Heart left ventricle (tissue), 13 donors: Measurements from ENCODE around the gene CIB1.

Source experiments
- CTCF ChIP-seq, 12 donors: fragments of 200-600 bp; sonication (generic) in 4 of 12; IDR thresholded peaks; one replicate each; pipeline versions ENCODE4 v1.5.0 to v1.8.0; 2018 to 2022; ENCODE audit warnings: antibody characterized with exemption in 12 of 12, mild to moderate bottlenecking in 5 of 12
- POLR2A ChIP-seq, 2 donors: fragments of 450-650 bp; IDR thresholded peaks; one replicate each; pipeline ENCODE4 v1.6.1; 2017; ENCODE audit warnings: antibody characterized with exemption in 2 of 2, mild to moderate bottlenecking in 2 of 2, moderate library complexity in 2 of 2
- donor health status: ischemic (EF 13 %, LVEDD 7.1; RV severe dilation, severe dysfunction).
- donor health status: DM: no; HTN: yes; CAD: no.
- donor health status: DM: no; HTN: no; CAD: no.
- donor health status: ischemic (EF 25% LVEDD 6.9; RV normal size, moderate dysfunction).
- donor health status: ischemic (EF 25% LVEDD 5.7; RV mildly dilated, moderate dysfunction).
- donor health status: ischemic (EF 35%, LVEDD 5.7; RV mildly dilated, moderate dysfunction).
- donor health status: nonischemic (EF 11% LVEDD 7.7; RV severe dilation, severe dysfunction).
- donor health status: DM: yes; HTN: yes; CAD: no.
- donor health status: PGD.
- donor health status: ischemic (EF 29% LVEDD 5.4; RV normal size, mild dysfunction).
- donor health status: nonischemic (EF 23%, LVEDD 6.1; RV moderate dilation, normal function).

DNA sequence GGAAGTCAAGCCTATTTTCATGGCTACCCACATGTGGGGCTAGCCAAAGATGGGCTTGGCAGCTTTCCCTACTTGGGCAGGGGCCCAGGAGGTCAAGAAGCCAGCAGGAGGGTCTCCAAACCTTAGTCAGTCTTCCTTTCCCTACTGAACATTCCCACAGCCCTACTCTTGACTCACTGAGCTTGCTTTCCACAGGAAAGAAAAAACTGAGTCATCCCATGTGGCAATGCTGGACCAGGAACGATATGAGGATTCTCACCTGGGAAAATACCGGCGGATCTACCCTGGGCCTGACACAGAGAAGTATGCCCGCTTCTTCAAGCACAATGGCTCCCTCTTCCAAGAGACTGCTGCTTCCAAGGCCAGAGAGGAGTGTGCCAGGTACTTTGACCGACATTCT, 28.1 kb upstream of the CIB1 start:
- TF ChIP-seq CTCF (IDR thresholded peaks at IDR 0.05) (no peak), POLR2A (IDR thresholded peaks at IDR 0.05) (no peak)
